ENCODE data around the gene SPACA5.
"Not testable (repeated sequence)": the region's sequence is repeated elsewhere in the genome, so short reads cannot be mapped to it uniquely, and the experiment has no call there.

GRCh38 chrX:47965526-47965925 is 41.3 kb upstream of the SPACA5 start:
- TF ChIP-seq EZH2 (IDR thresholded peaks at IDR 0.05; ENCODE audit: insufficient read depth, poor library complexity, severe bottlenecking); EZH2phosphoT487 (IDR thresholded peaks at IDR 0.05; ENCODE audit: insufficient read depth, low read depth): not testable (repeated sequence)
